AG04450 (cell line): ENCODE results near the gene CDH2. TPM values are rescaled to one million over a fixed set of nuclear protein-coding genes. Genes with fewer than 3 reads are reported as not detected.

Experiments
- CTCF ChIA-PET: fragments of 300-600, 350-600 bp; formaldehyde crosslinking; extraction: SDS; loops from one replicate; lab custom pipeline; 2022; ENCODE audit warnings: antibody characterized with exemption, inconsistent platforms; lab: Charles Lee
- POLR2A ChIA-PET: fragments of 350-600 bp; formaldehyde crosslinking; extraction: SDS; loops from one replicate; lab custom pipeline; 2021; ENCODE audit warnings: antibody characterized with exemption, inconsistent platforms; lab: Yijun Ruan, JAX
- DNase-seq: peaks from one replicate; pipeline ENCODE4 v3.0.0-alpha.2; 2011; ENCODE audit warnings: low read depth, low spot score
- H3K27ac ChIP-seq: one replicate; pipeline ENCODE4 v1.5.1; 2012; ENCODE audit warnings: low read depth, low read length, control low read depth
- H3K27me3 ChIP-seq: one replicate; pipeline ENCODE4 v1.6.0; 2012; ENCODE audit warnings: low read length; ENCODE audit not compliant: control insufficient read depth, insufficient read depth
- H3K4me3 ChIP-seq: 2 replicates; pipeline ENCODE4 v1.5.1; 2011; ENCODE audit warnings: mild to moderate bottlenecking, low read depth, low read length, control low read depth
- H3K9me3 ChIP-seq: 2 replicates; pipeline ENCODE4 v1.5.1; 2012; ENCODE audit warnings: low read length; ENCODE audit not compliant: control insufficient read depth, insufficient read depth
- polyA plus RNA-seq: library from polyadenylated mRNA; depleted of rRNA; stranded (reverse); fragments of >200 nt; gene quantifications from 2 replicates; pipeline ENCODE4 v1.2.3, GENCODE V29; 2011
- TF ChIP-seq, protein P1 (sequence below): IDR thresholded peaks from 2 replicates; pipeline ENCODE4 v1.5.1; 2011; ENCODE audit warnings: low read depth, low read length, control low read depth, inconsistent platforms

CDH2 gene
- polyA plus RNA-seq, 1 experiment, result 45.9 TPM

DNA sequence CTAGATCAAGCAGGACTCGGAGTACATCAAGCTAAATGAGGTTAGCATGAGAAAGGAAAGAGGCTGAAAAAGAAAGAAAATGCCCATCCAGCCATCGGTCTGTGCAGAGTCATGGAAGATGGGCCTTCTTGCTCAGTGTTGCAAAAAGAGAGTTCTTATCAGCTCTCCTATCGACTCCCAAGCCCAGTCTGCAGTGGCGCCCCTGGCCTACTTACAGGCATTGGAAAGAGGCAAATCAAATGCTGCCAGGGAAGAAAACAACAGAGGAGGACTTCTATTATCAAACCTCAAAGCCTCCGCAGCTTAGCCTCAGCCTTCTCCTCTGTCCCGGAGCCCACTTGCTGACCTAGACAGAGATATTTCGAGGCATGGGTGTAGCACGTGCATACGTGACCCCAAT is 66.0 kb downstream of the CDH2 start:
- ChIA-PET CTCF (no interaction called here), POLR2A (no interaction called here)
- no peaks in the 10 kb centered on the region for H3K27me3 ChIP-seq
- TF ChIP-seq, protein P1, sequence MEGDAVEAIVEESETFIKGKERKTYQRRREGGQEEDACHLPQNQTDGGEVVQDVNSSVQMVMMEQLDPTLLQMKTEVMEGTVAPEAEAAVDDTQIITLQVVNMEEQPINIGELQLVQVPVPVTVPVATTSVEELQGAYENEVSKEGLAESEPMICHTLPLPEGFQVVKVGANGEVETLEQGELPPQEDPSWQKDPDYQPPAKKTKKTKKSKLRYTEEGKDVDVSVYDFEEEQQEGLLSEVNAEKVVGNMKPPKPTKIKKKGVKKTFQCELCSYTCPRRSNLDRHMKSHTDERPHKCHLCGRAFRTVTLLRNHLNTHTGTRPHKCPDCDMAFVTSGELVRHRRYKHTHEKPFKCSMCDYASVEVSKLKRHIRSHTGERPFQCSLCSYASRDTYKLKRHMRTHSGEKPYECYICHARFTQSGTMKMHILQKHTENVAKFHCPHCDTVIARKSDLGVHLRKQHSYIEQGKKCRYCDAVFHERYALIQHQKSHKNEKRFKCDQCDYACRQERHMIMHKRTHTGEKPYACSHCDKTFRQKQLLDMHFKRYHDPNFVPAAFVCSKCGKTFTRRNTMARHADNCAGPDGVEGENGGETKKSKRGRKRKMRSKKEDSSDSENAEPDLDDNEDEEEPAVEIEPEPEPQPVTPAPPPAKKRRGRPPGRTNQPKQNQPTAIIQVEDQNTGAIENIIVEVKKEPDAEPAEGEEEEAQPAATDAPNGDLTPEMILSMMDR, result no peak
- DNase-seq, result no peak
- no peak overlapping the region for H3K4me3 ChIP-seq
- no peaks in the 10 kb centered on the region for H3K9me3 ChIP-seq
- H3K27ac ChIP-seq, result no peak overlapping the region

GRCh38 chr18:28109781-28110560 is 67.0 kb downstream of the CDH2 start:
- POLR2A ChIA-PET, result no interaction called here
- H3K27ac ChIP-seq, result no peak overlapping the region
- CTCF ChIA-PET, result interaction anchor here (0.9 kb wide), 1 partner anchor 80 kb away, joined by 3 read pairs; no protein-coding TSS in a partner anchor
- H3K9me3 ChIP-seq, result no peaks in the 10 kb centered on the region
- H3K27me3 ChIP-seq, result no peaks in the 10 kb centered on the region
- no peak overlapping the region for H3K4me3 ChIP-seq
- no peak for DNase-seq
- TF ChIP-seq, protein P1, result no peak

DNA sequence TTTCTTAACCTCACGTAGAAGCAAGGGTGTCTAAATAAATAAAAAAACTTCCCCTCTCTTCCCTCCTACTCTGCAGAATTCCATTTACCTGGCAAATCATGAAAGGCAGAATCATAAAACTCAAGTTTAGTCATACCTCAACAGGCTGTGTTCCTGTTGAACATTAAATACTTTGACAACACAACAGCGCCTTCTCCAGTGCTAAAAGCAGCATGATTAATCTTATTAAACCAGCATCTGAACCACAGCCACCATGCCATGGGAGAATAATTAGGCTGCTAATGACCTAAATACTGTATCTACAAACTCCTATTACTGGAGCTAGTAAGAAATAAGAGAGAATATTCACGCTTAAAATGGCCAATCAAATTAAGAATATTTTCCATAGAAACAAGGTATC is 68.1 kb downstream of the CDH2 start:
- POLR2A ChIA-PET, result no interaction called here
- TF ChIP-seq, protein P1, result no peak
- H3K4me3 ChIP-seq, result no peak overlapping the region
- CTCF ChIA-PET, result no interaction called here
- H3K27ac ChIP-seq, result no peak overlapping the region
- H3K9me3 ChIP-seq, result no peaks in the 10 kb centered on the region
- no peaks in the 10 kb centered on the region for H3K27me3 ChIP-seq
- no peak for DNase-seq

DNA sequence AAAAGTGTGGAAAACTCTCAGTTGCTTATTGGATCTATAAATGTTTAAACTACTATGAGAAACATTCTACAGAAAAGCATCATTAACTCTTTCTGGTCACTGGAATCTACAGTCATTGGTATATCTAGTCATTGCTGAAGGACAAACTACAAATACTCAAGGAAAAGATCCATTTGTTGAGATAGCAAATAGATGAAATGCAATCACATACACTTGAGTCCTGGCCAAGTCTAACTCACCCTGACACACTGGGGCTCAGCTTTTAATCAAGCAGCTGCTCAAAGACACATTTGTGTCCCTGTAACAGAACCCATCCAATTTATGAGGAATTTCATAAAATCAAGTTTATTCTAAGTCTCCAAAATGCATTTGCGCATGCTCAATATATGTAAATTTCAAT is 68.7 kb downstream of the CDH2 start:
- Histone ChIP-seq H3K4me3 (no peak overlapping the region), H3K27ac (no peak overlapping the region), H3K27me3 (no peaks in the 10 kb centered on the region), H3K9me3 (no peaks in the 10 kb centered on the region)
- POLR2A ChIA-PET, result no interaction called here
- DNase-seq, result no peak
- TF ChIP-seq, protein P1, result no peak
- CTCF ChIA-PET, result no interaction called here

DNA sequence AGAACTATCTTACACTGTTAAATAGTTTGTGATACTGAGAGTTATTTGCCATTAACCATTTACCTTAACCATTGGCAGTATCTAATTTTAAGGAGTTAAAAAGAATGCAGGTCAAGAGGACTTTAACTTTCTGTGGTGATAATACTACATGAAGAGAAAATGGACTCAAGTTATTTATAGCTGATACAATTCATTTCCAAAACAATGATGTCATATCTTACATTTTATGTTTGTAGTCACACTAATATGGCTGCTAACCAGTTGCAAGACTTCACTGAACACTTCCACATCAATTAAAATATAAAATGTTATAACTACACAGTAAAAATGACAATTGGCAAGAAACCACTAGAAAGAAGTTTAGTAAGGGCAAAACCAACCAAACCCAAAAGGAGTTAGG is 77.7 kb downstream of the CDH2 start:
- TF ChIP-seq, protein P1, result no peak
- CTCF ChIA-PET, result no interaction called here
- no peaks in the 10 kb centered on the region for H3K27me3 ChIP-seq
- POLR2A ChIA-PET, result no interaction called here
- no peaks in the 10 kb centered on the region for H3K9me3 ChIP-seq
- H3K4me3 ChIP-seq, result no peak overlapping the region
- no peak overlapping the region for H3K27ac ChIP-seq
- no peak for DNase-seq
